Measurements from ENCODE around the gene PLD1.

DNA sequence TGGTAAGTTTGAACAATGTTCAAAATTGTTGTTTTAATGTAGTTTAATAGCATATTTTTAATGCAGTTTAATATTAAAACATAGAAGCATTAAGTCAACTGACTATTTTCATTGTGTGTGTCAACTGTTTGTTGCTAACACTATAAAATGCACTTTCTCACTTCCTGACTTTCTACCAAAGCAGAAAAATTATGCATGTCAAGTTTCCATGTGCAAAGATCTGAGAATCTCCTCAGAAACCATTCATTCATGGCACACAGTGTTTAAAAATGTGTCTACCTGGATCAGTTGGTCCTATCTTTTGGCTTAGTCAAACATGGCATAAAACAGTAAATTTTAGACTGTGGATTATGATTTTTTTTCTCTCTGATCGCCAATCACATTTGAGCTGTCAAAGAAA is 156.0 kb downstream of the PLD1 start:
- TF ChIP-seq, protein P1, sequence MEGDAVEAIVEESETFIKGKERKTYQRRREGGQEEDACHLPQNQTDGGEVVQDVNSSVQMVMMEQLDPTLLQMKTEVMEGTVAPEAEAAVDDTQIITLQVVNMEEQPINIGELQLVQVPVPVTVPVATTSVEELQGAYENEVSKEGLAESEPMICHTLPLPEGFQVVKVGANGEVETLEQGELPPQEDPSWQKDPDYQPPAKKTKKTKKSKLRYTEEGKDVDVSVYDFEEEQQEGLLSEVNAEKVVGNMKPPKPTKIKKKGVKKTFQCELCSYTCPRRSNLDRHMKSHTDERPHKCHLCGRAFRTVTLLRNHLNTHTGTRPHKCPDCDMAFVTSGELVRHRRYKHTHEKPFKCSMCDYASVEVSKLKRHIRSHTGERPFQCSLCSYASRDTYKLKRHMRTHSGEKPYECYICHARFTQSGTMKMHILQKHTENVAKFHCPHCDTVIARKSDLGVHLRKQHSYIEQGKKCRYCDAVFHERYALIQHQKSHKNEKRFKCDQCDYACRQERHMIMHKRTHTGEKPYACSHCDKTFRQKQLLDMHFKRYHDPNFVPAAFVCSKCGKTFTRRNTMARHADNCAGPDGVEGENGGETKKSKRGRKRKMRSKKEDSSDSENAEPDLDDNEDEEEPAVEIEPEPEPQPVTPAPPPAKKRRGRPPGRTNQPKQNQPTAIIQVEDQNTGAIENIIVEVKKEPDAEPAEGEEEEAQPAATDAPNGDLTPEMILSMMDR (IDR thresholded peaks at IDR 0.05; ENCODE audit: control extremely low read depth in 1 of 3, insufficient read depth in 1 of 3, low read depth in 1 of 3, low read length in 3 of 3), result no peak
- no peak for TF ChIP-seq EP300 (IDR thresholded peaks at IDR 0.05; ENCODE audit: borderline replicate concordance in 1 of 2, low read depth in 2 of 2, low read length in 2 of 2)
- no peak for TF ChIP-seq RNF2 (IDR thresholded peaks at IDR 0.05; ENCODE audit: borderline replicate concordance, low read depth, low read length, missing control alignments, poor library complexity, severe bottlenecking)
- no peak for TF ChIP-seq POLR2A (IDR thresholded peaks at IDR 0.05; ENCODE audit: control extremely low read depth in 1 of 2, low read depth in 2 of 2, low read length in 2 of 2)
- TF ChIP-seq NANOG (IDR thresholded peaks at IDR 0.05; ENCODE audit: insufficient read depth, low read depth, low read length, poor library complexity, severe bottlenecking), result no peak
- no peak for TF ChIP-seq ASH2L (IDR thresholded peaks at IDR 0.05; ENCODE audit: low read length)
- TF ChIP-seq MAFK (IDR thresholded peaks at IDR 0.05; ENCODE audit: low read depth, low read length), result no peak

Data from H1 (cell line).